Motor neuron (in vitro differentiated cells): Measurements from ENCODE around the gene PTPRM. TPM values are rescaled to one million over a fixed set of nuclear protein-coding genes. Genes with fewer than 3 reads are reported as not detected.

ENCODE experiments used
- ATAC-seq, 8 experiments: fragments of 200-7000 bp; cut with Tn5 transposase; replicated peaks in 6 of 8; 2 replicates each; pipeline ENCODE4 v1.8.0; 2021; ENCODE audit warnings: mild to moderate bottlenecking in 8 of 8, moderate library complexity in 8 of 8
- H3K27ac ChIP-seq, 2 donors: fragments of 250-450 bp; sonication (Bioruptor Pico); 2 replicates each; pipeline ENCODE4 v1.9.0; 2021; ENCODE audit warnings: antibody characterized with exemption in 2 of 2, mild to moderate bottlenecking in 2 of 2, moderate library complexity in 1 of 2
- H3K4me1 ChIP-seq, 2 donors: fragments of 250-450 bp; sonication (Bioruptor Pico); replicated peaks in 1 of 2; 2 replicates each; pipeline ENCODE4 v1.6.1; 2021; ENCODE audit warnings: antibody characterized with exemption in 2 of 2, mild to moderate bottlenecking in 2 of 2, moderate library complexity in 1 of 2
- H3K4me3 ChIP-seq, 5 donors: fragments of 250-450 bp; sonication (Bioruptor Pico); 2 replicates each; pipeline ENCODE4 v1.9.0; 2021; ENCODE audit warnings: antibody characterized with exemption in 5 of 5, mild to moderate bottlenecking in 5 of 5, moderate library complexity in 4 of 5
- WGBS, 10 experiments: fragments of 450-650 bp; shearing (Covaris generic); methylation state at CpG; one replicate each; pipeline ENCODE4 v1.0.0; 2022; 5-methylcytosine and 5-hydroxymethylcytosine counted together
- in situ Hi-C, 9 experiments: fragments of 400-800 bp; cut with MboI; loops; one replicate each; pipeline ENCODE4 v1.15.0; 2021; ENCODE audit warnings: low sequenced_read_pairs in 9 of 9, low pct_unique_long_range_greater_than_20kb in 2 of 9; ENCODE audit not compliant: unreplicated experiment in 9 of 9
- total RNA-seq, 8 experiments: library from RNA; unstranded; fragments of 300-600 nt; gene quantifications; 2 replicates each; pipeline versions ENCODE4 v1.2.3 to v1.2.4, GENCODE V29; 2022

PTPRM gene
- total RNA-seq, 8 experiments from 2014 or later, result 12.9 to 106 (median 66.9) TPM

GRCh38 chr18:7940379-7940778 is 373.3 kb downstream of the PTPRM start:
- Histone ChIP-seq H3K27ac (no peak overlapping the region), H3K4me3 (no peak overlapping the region), H3K4me1 (peaks cover 10 to 13% of the 10 kb centered on the region in 2 donors)
- ATAC-seq, result no peak
- WGBS, 10 experiments, result 78 to 100% (median 80%) methylated on average over 1 to 5 of the region's 5 CpGs; no CpG with 5 or more reads in 3 of the 10 experiments
- in situ Hi-C loops, result loop anchor here in 1 of 9 experiments (25.0 kb wide), 1 partner anchor 153 kb away; no protein-coding TSS in a partner anchor

GRCh38 chr18:7940971-7941370 is 373.9 kb downstream of the PTPRM start:
- Histone ChIP-seq H3K4me1 (peaks cover 10 to 18% of the 10 kb centered on the region in 2 donors), H3K27ac (no peak overlapping the region), H3K4me3 (no peak overlapping the region)
- WGBS, 10 experiments, result 54 to 100% (median 70%) methylated on average over 1 to 4 of the region's 4 CpGs; no CpG with 5 or more reads in 1 of the 10 experiments
- peak in 1 of 8 experiments; percentile 32 for ATAC-seq
- in situ Hi-C loops, result loop anchor here in 1 of 9 experiments (25.0 kb wide), 1 partner anchor 154 kb away; no protein-coding TSS in a partner anchor

- in situ Hi-C loops, result loop anchor here in 1 of 9 experiments (25.0 kb wide), 1 partner anchor 154 kb away; no protein-coding TSS in a partner anchor
- no peak overlapping the region for H3K27ac ChIP-seq
- peaks cover 10 to 24% of the 10 kb centered on the region in 2 donors for H3K4me1 ChIP-seq
- peak in 1 of 8 experiments; percentile 39 for ATAC-seq
- H3K4me3 ChIP-seq, result no peak overlapping the region
- WGBS, 10 experiments, result 87 to 100% (median 100%) methylated on average over 1 to 6 of the region's 6 CpGs; no CpG with 5 or more reads in 3 of the 10 experiments
These were observed 374.4 kb downstream of the PTPRM start for GRCh38 chr18:7941533-7941932.

GRCh38 chr18:7945882-7946281 is 378.8 kb downstream of the PTPRM start:
- Histone ChIP-seq H3K27ac (no peak overlapping the region), H3K4me1 (peaks cover 9 to 18% of the 10 kb centered on the region in 2 donors), H3K4me3 (no peak overlapping the region)
- peak; percentile 74 to 94 (median 90) for ATAC-seq
- in situ Hi-C loops, result loop anchor here in 1 of 9 experiments (25.0 kb wide), 1 partner anchor 159 kb away; no protein-coding TSS in a partner anchor
- 0 to 42% (median 0%) methylated on average over 1 to 3 of the region's 3 CpGs; no CpG with 5 or more reads in 3 of the 10 experiments for WGBS, 10 experiments

- H3K4me1 ChIP-seq, result peaks cover 7 to 18% of the 10 kb centered on the region in 2 donors
- peak; percentile 69 to 86 (median 83) for ATAC-seq
- WGBS, 10 experiments, result 25 to 100% (median 88%) methylated on average over 1 to 7 of the region's 7 CpGs; no CpG with 5 or more reads in 1 of the 10 experiments
- in situ Hi-C loops, result loop anchor here in 1 of 9 experiments (25.0 kb wide), 1 partner anchor 160 kb away; no protein-coding TSS in a partner anchor
- H3K27ac ChIP-seq, result no peak overlapping the region
- H3K4me3 ChIP-seq, result peak overlapping the region; percentile 31 to 42 (median 34)
These were observed 379.7 kb downstream of the PTPRM start for GRCh38 chr18:7946734-7947377.

- no peak overlapping the region for H3K27ac ChIP-seq
- no peak overlapping the region for H3K4me3 ChIP-seq
- WGBS, 10 experiments, result 60 to 100% (median 90%) methylated on average over 1 to 6 of the region's 6 CpGs; no CpG with 5 or more reads in 1 of the 10 experiments
- in situ Hi-C loops, result no loop called here
- peak in 5 of 8 experiments; percentile 13 to 75 (median 44) for ATAC-seq
- peaks cover 11 to 17% of the 10 kb centered on the region in 2 donors for H3K4me1 ChIP-seq
These were observed 383.4 kb downstream of the PTPRM start for GRCh38 chr18:7950380-7951136.

GRCh38 chr18:7953095-7953958 is 386.2 kb downstream of the PTPRM start:
- Histone ChIP-seq H3K4me3 (no peak overlapping the region), H3K27ac (no peak overlapping the region), H3K4me1 (peaks cover 0 to 5% of the 10 kb centered on the region in 2 donors)
- no peak for ATAC-seq
- in situ Hi-C loops, result no loop called here
- WGBS, 10 experiments, result 69 to 100% (median 86%) methylated on average over 3 to 8 of the region's 8 CpGs

GRCh38 chr18:7954238-7954637 is 387.1 kb downstream of the PTPRM start:
- peaks cover 0 to 5% of the 10 kb centered on the region in 2 donors for H3K4me1 ChIP-seq
- ATAC-seq, result no peak
- no peak overlapping the region for H3K4me3 ChIP-seq
- no peak overlapping the region for H3K27ac ChIP-seq
- in situ Hi-C loops, result no loop called here
- 0 to 100% (median 89%) methylated on average over 1 of the region's 1 CpG; no CpG with 5 or more reads in 2 of the 10 experiments for WGBS, 10 experiments

- no peak for ATAC-seq
- Histone ChIP-seq H3K4me3 (no peak overlapping the region), H3K4me1 (peaks cover 0 to 5% of the 10 kb centered on the region in 2 donors), H3K27ac (no peak overlapping the region)
- in situ Hi-C loops, result no loop called here
- WGBS, 10 experiments, result 86 to 100% (median 96%) methylated on average over 1 to 7 of the region's 7 CpGs; no CpG with 5 or more reads in 4 of the 10 experiments
These were observed 388.1 kb downstream of the PTPRM start for GRCh38 chr18:7955175-7955574.

- no peak overlapping the region for H3K27ac ChIP-seq
- in situ Hi-C loops, result no loop called here
- H3K4me3 ChIP-seq, result no peak overlapping the region
- WGBS, 10 experiments, result 90 to 100% (median 100%) methylated on average over 3 of the region's 3 CpGs; no CpG with 5 or more reads in 5 of the 10 experiments
- no peak for ATAC-seq
- peaks cover 5 to 6% of the 10 kb centered on the region in 2 donors for H3K4me1 ChIP-seq
These were observed 390.2 kb downstream of the PTPRM start for GRCh38 chr18:7957297-7957696.

GRCh38 chr18:7958081-7958896 is 391.2 kb downstream of the PTPRM start:
- peaks cover 0 to 14% of the 10 kb centered on the region in 2 donors for H3K4me1 ChIP-seq
- no peak overlapping the region for H3K4me3 ChIP-seq
- H3K27ac ChIP-seq, result no peak overlapping the region
- no peak for ATAC-seq
- in situ Hi-C loops, result no loop called here
- WGBS, 10 experiments, result 67 to 100% (median 78%) methylated on average over 1 to 4 of the region's 4 CpGs

- in situ Hi-C loops, result no loop called here
- peaks cover 0 to 20% of the 10 kb centered on the region in 2 donors for H3K4me1 ChIP-seq
- no peak overlapping the region for H3K4me3 ChIP-seq
- no peak overlapping the region for H3K27ac ChIP-seq
- WGBS, 10 experiments, result 88 to 100% (median 100%) methylated on average over 1 of the region's 1 CpG; no CpG with 5 or more reads in 3 of the 10 experiments
- ATAC-seq, result no peak
These were observed 391.7 kb downstream of the PTPRM start for GRCh38 chr18:7958897-7959146.
